Panc1 (cell line): ENCODE measurements around the gene OTOP2. TPM values are rescaled to one million over a fixed set of nuclear protein-coding genes. Genes with fewer than 3 reads are reported as not detected.

ENCODE experiments used
- ATAC-seq: fragments of 200-7000 bp; cut with Tn5 transposase; 2 replicates; pipeline ENCODE4 v1.9.1; 2020; ENCODE audit warnings: mild to moderate bottlenecking, moderate library complexity
- BruUV-seq: library from RNA; stranded (reverse); fragments of 400-500 nt; replicated peaks from 2 replicates; lab custom pipeline; 2021; lab: Mats Ljungman, UMichigan
- CTCF ChIA-PET: fragments of 300-600 bp; sonication (Branson Sonifier 250); formaldehyde crosslinking; loops from one replicate; lab custom pipeline; 2022; ENCODE audit warnings: antibody characterized with exemption; lab: Charles Lee
- POLR2A ChIA-PET: fragments of 300-600 bp; sonication (Branson Sonifier 250); formaldehyde crosslinking; loops from one replicate; lab custom pipeline; 2022; ENCODE audit warnings: antibody characterized with exemption; lab: Charles Lee
- DNase-seq: peaks from one replicate; pipeline ENCODE4 v3.0.0-alpha.2; 2010; ENCODE audit warnings: low read depth, low spot score
- H3K27ac ChIP-seq: 2 replicates; pipeline ENCODE4 v1.5.1; 2011; ENCODE audit warnings: mild to moderate bottlenecking, low read length, inconsistent platforms
- H3K27me3 ChIP-seq: fragments of 200-500 bp; sonication (Bioruptor generic); 2 replicates; pipeline ENCODE4 v1.6.0; 2014; ENCODE audit warnings: low read length, inconsistent platforms; ENCODE audit not compliant: control insufficient read depth, insufficient read depth
- H3K36me3 ChIP-seq: fragments of 200-500 bp; sonication (Bioruptor generic); 2 replicates; pipeline ENCODE4 v1.5.1; 2014; ENCODE audit warnings: inconsistent platforms, mild to moderate bottlenecking, low read length, moderate library complexity; ENCODE audit not compliant: control insufficient read depth, insufficient read depth
- H3K4me1 ChIP-seq: 2 replicates; pipeline ENCODE4 v1.5.1; 2011; ENCODE audit warnings: inconsistent platforms, mild to moderate bottlenecking, low read length, moderate library complexity; ENCODE audit not compliant: control insufficient read depth, insufficient read depth
- H3K4me3 ChIP-seq, 2 experiments: 2 replicates each; pipeline ENCODE4 v1.5.1; 2011 to 2012; ENCODE audit warnings: low read depth in 2 of 2, low read length in 2 of 2, mild to moderate bottlenecking in 2 of 2, inconsistent platforms in 1 of 2, moderate library complexity in 1 of 2
- H3K9me3 ChIP-seq: fragments of 200-500 bp; sonication (Bioruptor generic); 2 replicates; pipeline ENCODE4 v1.5.1; 2014; ENCODE audit warnings: low read depth, mild to moderate bottlenecking, inconsistent platforms, low read length, moderate library complexity; ENCODE audit not compliant: control insufficient read depth, insufficient read depth
- CTCF ChIP-seq: fragments of 450-650 bp; IDR thresholded peaks from 2 replicates; pipeline ENCODE4 v1.5.1; 2017; ENCODE audit warnings: mild to moderate bottlenecking
- POLR2AphosphoS5 ChIP-seq: IDR thresholded peaks from 2 replicates; pipeline ENCODE4 v1.6.1; 2012; ENCODE audit warnings: mild to moderate bottlenecking, low read depth, low read length, moderate library complexity
- SIN3A ChIP-seq: IDR thresholded peaks from 2 replicates; pipeline ENCODE4 v1.6.1; 2012; ENCODE audit warnings: low read depth, mild to moderate bottlenecking, low read length, moderate library complexity, borderline replicate concordance; ENCODE audit not compliant: insufficient read depth
- TCF7L2 ChIP-seq: IDR thresholded peaks from 2 replicates; pipeline ENCODE4 v1.6.1; 2011; ENCODE audit warnings: mild to moderate bottlenecking, low read depth, low read length, inconsistent platforms
- in situ Hi-C: cut with HindIII; loops from 2 replicates; pipeline ENCODE4 v1.10.0; 2016; ENCODE audit warnings: low sequenced_read_pairs, low pct_unique_long_range_greater_than_20kb
- intact Hi-C: fragments of 100-400 bp; cut with micrococcal nuclease; formaldehyde crosslinking; loops from one replicate; pipeline ENCODE4 v1.10.0; 2022; ENCODE audit not compliant: unreplicated experiment
- total RNA-seq: library from RNA; stranded (reverse); gene quantifications from one replicate; pipeline ENCODE4 v1.2.1, GENCODE V29; 2021; ENCODE audit not compliant: unreplicated experiment
- TF ChIP-seq, protein P1 (sequence below), 2 experiments: IDR thresholded peaks; 2 replicates each; pipeline ENCODE4 v1.6.1; 2011 to 2012; ENCODE audit warnings: low read depth in 2 of 2, control low read depth in 1 of 2, low read length in 1 of 2, mild to moderate bottlenecking in 1 of 2, moderate library complexity in 1 of 2; ENCODE audit not compliant: insufficient read depth in 1 of 2

Gene OTOP2
- total RNA-seq, 1 experiment from 2014 or later = not detected

- no peaks in the 10 kb centered on the region for H3K27me3 ChIP-seq
- ChIA-PET POLR2A (no interaction called here), CTCF (interaction anchor here (0.5 to 4.9 kb wide), 15 partner anchors 11 to 1767 kb away, joined by 3 to 30 read pairs (median 5); partner anchors contain the start of genes HID1 and OTOP2)
- no peak overlapping the region for H3K27ac ChIP-seq
- no peak for DNase-seq
- no peaks in the 10 kb centered on the region for H3K36me3 ChIP-seq
- no peaks in the 10 kb centered on the region for H3K9me3 ChIP-seq
- intact Hi-C loops = no loop called here
- in situ Hi-C loops = no loop called here
- no peak overlapping the region for H3K4me3 ChIP-seq
- TF ChIP-seq CTCF = peak; percentile 98
- TF ChIP-seq, protein P1, sequence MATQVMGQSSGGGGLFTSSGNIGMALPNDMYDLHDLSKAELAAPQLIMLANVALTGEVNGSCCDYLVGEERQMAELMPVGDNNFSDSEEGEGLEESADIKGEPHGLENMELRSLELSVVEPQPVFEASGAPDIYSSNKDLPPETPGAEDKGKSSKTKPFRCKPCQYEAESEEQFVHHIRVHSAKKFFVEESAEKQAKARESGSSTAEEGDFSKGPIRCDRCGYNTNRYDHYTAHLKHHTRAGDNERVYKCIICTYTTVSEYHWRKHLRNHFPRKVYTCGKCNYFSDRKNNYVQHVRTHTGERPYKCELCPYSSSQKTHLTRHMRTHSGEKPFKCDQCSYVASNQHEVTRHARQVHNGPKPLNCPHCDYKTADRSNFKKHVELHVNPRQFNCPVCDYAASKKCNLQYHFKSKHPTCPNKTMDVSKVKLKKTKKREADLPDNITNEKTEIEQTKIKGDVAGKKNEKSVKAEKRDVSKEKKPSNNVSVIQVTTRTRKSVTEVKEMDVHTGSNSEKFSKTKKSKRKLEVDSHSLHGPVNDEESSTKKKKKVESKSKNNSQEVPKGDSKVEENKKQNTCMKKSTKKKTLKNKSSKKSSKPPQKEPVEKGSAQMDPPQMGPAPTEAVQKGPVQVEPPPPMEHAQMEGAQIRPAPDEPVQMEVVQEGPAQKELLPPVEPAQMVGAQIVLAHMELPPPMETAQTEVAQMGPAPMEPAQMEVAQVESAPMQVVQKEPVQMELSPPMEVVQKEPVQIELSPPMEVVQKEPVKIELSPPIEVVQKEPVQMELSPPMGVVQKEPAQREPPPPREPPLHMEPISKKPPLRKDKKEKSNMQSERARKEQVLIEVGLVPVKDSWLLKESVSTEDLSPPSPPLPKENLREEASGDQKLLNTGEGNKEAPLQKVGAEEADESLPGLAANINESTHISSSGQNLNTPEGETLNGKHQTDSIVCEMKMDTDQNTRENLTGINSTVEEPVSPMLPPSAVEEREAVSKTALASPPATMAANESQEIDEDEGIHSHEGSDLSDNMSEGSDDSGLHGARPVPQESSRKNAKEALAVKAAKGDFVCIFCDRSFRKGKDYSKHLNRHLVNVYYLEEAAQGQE (IDR thresholded peaks at IDR 0.05; ENCODE audit: insufficient read depth in 1 of 2, low read depth in 2 of 2, low read length in 1 of 2) = peak in 1 of 2 experiments; percentile 47; a peak in 1 of 4 replicates
- TF ChIP-seq POLR2AphosphoS5 = no peak
- ATAC-seq = peak; percentile 59
- no TSS peak for BruUV-seq
- H3K4me1 ChIP-seq = peaks cover 3% of the 10 kb centered on the region; the same call in 1 of the 2 replicates
Observed at GRCh38 chr17:74957935-74958740, 34.1 kb downstream of the OTOP2 start.

DNA sequence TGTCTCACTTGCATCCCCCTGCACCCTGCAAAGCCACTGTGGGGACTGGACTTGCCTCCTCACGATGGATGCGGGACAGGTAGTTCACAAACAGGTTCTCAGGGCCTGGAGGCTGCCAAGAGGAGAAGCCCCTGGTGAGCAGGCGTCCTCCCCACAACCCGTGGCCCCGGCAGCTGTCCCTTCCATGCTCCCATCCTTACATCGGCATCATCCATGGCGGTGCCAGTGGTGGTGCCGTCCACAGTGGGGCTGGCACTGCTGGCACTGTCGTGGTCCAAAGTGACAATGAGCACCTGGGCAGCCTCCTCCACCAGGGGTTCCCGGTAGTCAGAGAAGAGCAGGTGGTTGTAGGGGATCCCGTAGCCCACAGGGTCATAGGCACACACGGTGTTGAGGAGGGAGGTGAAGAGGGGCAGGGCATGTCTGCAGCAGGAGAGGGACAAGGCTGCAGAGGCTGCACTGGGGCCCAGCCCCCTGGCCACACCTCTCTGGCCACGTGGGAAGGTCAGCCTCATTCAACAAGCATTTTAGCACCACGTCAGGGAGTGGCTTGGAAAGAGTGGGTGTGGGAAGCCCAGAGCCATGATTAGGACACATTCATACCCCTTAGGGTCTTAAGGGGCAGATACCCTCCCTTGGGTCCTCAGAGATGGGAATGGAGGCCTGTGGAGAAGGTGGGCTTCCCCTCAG, 35.9 kb downstream of the OTOP2 start:
- Histone ChIP-seq H3K4me1 (peaks cover 3% of the 10 kb centered on the region; the same call in 1 of the 2 replicates), H3K9me3 (no peaks in the 10 kb centered on the region), H3K27me3 (no peaks in the 10 kb centered on the region), H3K4me3 (no peak overlapping the region), H3K27ac (no peak overlapping the region), H3K36me3 (no peaks in the 10 kb centered on the region)
- intact Hi-C loops (loop anchor here (1.0 to 5.0 kb wide), 4 partner anchors 37 to 169 kb away; partner anchors contain the start of gene USH1G), in situ Hi-C loops (no loop called here)
- ChIA-PET CTCF (interaction anchor here (0.5 to 3.5 kb wide), 22 partner anchors 11 to 242 kb away, joined by 3 to 41 read pairs (median 9); partner anchors contain the start of genes FDXR, MRPL58, OTOP2 and USH1G), POLR2A (no interaction called here)
- BruUV-seq = no TSS peak
- DNase-seq (no peak), ATAC-seq (peak; percentile 11)
- TF ChIP-seq SIN3A (no peak), TCF7L2 (no peak), POLR2AphosphoS5 (no peak), CTCF (no peak)
- TF ChIP-seq, protein P1 (IDR thresholded peaks at IDR 0.05; ENCODE audit: insufficient read depth in 1 of 2, low read depth in 2 of 2, low read length in 1 of 2) = no peak
